ENCODE results near the gene KIAA1549. TPM values are rescaled to one million over a fixed set of nuclear protein-coding genes. Genes with fewer than 3 reads are reported as not detected.

The KIAA1549 gene
- total and polyA plus RNA-seq, 10 of the 15 experiments (the other 5 are each of a cell fraction or from before 2014, with no cell fraction given): 0.02 to 0.82 (median 0.22) TPM

- H3K9me3 ChIP-seq (replicated peaks; ENCODE audit: control insufficient read depth, insufficient read depth, low read length): no peaks in the 10 kb centered on the region
- ChIA-PET RAD21 (ENCODE audit: unreplicated experiment) (no interaction called here), POLR2A (no interaction called here), SMC1A (ENCODE audit: uncharacterized antibody, unreplicated experiment) (no interaction called here), CTCF (no interaction called here)
- no peaks in the 10 kb centered on the region for H3K4me1 ChIP-seq (ENCODE audit: control insufficient read depth, insufficient read depth, low read length)
- WGBS (ENCODE audit: insufficient coverage, insufficient replicate concordance, low lambda C conversion rate, missing lambda C conversion rate): 44% methylated on average over 10 of the region's 10 CpGs
- intact Hi-C loops (cut with micrococcal nuclease; ENCODE audit: unreplicated experiment) (no loop called here), in situ Hi-C loops (cut with MboI) (no loop called here)
- no peak overlapping the region for H2AFZ ChIP-seq (ENCODE audit: control insufficient read depth, low read depth, low read length)
- no TSS peak for BruUV-seq (replicated peaks)
- no peak for TF ChIP-seq ZNF274 (IDR thresholded peaks at IDR 0.05; ENCODE audit: insufficient read depth, insufficient read length)
- TF ChIP-seq SMAD5 (IDR thresholded peaks at IDR 0.05; ENCODE audit: low read depth): no peak
- no peak for TF ChIP-seq ZNF622 (IDR thresholded peaks at IDR 0.05)
- no peak for TF ChIP-seq KDM1A (IDR thresholded peaks at IDR 0.05; ENCODE audit: borderline replicate concordance)
- TF ChIP-seq CHD1 (IDR thresholded peaks at IDR 0.05; ENCODE audit: low read depth, low read length): no peak
- TF ChIP-seq TBL1XR1 (IDR thresholded peaks at IDR 0.05; ENCODE audit: low read depth, low read length): no peak
- H4K20me1 ChIP-seq (ENCODE audit: control insufficient read depth, insufficient read depth): no peaks in the 10 kb centered on the region
- no peak overlapping the region for H3K4me2 ChIP-seq (ENCODE audit: control insufficient read depth, insufficient read depth)
- ATAC-seq: no peak
- H3K27ac ChIP-seq (ENCODE audit: control insufficient read depth, insufficient read depth): no peak overlapping the region
- H3K9ac ChIP-seq (ENCODE audit: control insufficient read depth, insufficient read depth, low read length): no peak overlapping the region
- no peaks in the 10 kb centered on the region for H3K79me2 ChIP-seq (ENCODE audit: control insufficient read depth, insufficient read depth, low read length)
- H3K36me3 ChIP-seq (ENCODE audit: control insufficient read depth in 2 of 2, insufficient read depth in 2 of 2, low read length in 1 of 2): no peaks in the 10 kb centered on the region
- H3K27me3 ChIP-seq (replicated peaks in 1 of 2; ENCODE audit: control insufficient read depth in 2 of 2, insufficient read depth in 2 of 2, low read length in 1 of 2): no peaks in the 10 kb centered on the region; a peak in 1 of 4 replicates
- no peak overlapping the region for H3K4me3 ChIP-seq
- no peak for FAIRE-seq
- DNase-seq (ENCODE audit: low read depth, low spot score): no peak
These were observed 18.5 kb downstream of the KIAA1549 start for GRCh38 chr7:138962561-138963270.

GRCh38 chr7:138961159-138961558 is 20.0 kb downstream of the KIAA1549 start:
- H4K20me1 ChIP-seq (ENCODE audit: control insufficient read depth, insufficient read depth): no peaks in the 10 kb centered on the region
- ChIA-PET POLR2A (no interaction called here), RAD21 (ENCODE audit: unreplicated experiment) (no interaction called here), CTCF (no interaction called here), SMC1A (ENCODE audit: uncharacterized antibody, unreplicated experiment) (no interaction called here)
- no peaks in the 10 kb centered on the region for H3K4me1 ChIP-seq (ENCODE audit: control insufficient read depth, insufficient read depth, low read length)
- H3K27ac ChIP-seq (ENCODE audit: control insufficient read depth, insufficient read depth): no peak overlapping the region
- FAIRE-seq (no peak), DNase-seq (ENCODE audit: low read depth, low spot score) (no peak), ATAC-seq (no peak)
- intact Hi-C loops (cut with micrococcal nuclease; ENCODE audit: unreplicated experiment) (no loop called here), in situ Hi-C loops (cut with MboI) (no loop called here)
- no peak overlapping the region for H3K9ac ChIP-seq (ENCODE audit: control insufficient read depth, insufficient read depth, low read length)
- H2AFZ ChIP-seq (ENCODE audit: control insufficient read depth, low read depth, low read length): no peak overlapping the region
- peaks cover 1% of the 10 kb centered on the region; the same call in 1 of the 3 replicates for H3K9me3 ChIP-seq (replicated peaks; ENCODE audit: control insufficient read depth, insufficient read depth, low read length)
- WGBS (ENCODE audit: insufficient coverage, insufficient replicate concordance, low lambda C conversion rate, missing lambda C conversion rate): 64% methylated on average over 8 of the region's 8 CpGs
- no peaks in the 10 kb centered on the region for H3K79me2 ChIP-seq (ENCODE audit: control insufficient read depth, insufficient read depth, low read length)
- H3K27me3 ChIP-seq (replicated peaks in 1 of 2; ENCODE audit: control insufficient read depth in 2 of 2, insufficient read depth in 2 of 2, low read length in 1 of 2): no peaks in the 10 kb centered on the region; a peak in 1 of 4 replicates
- BruUV-seq (replicated peaks): no TSS peak
- H3K4me3 ChIP-seq: no peak overlapping the region
- no peak overlapping the region for H3K4me2 ChIP-seq (ENCODE audit: control insufficient read depth, insufficient read depth)
- no peaks in the 10 kb centered on the region for H3K36me3 ChIP-seq (ENCODE audit: control insufficient read depth in 2 of 2, insufficient read depth in 2 of 2, low read length in 1 of 2)
- TF ChIP-seq SIN3A (IDR thresholded peaks at IDR 0.05; ENCODE audit: low read depth, low read length) (no peak), ZBED1 (IDR thresholded peaks at IDR 0.05; ENCODE audit: borderline replicate concordance) (no peak), RFX5 (IDR thresholded peaks at IDR 0.05; ENCODE audit: low read depth, low read length) (no peak), HSF1 (IDR thresholded peaks at IDR 0.05; ENCODE audit: low read depth, low read length) (no peak), IRF4 (IDR thresholded peaks at IDR 0.05; ENCODE audit: low read depth, low read length) (no peak), TCF12 (IDR thresholded peaks at IDR 0.05; ENCODE audit: low read depth, low read length) (no peak), ATF2 (IDR thresholded peaks at IDR 0.05; ENCODE audit: low read length) (no peak), NKRF (conservative IDR thresholded peaks at IDR 0.05) (no peak), PML (IDR thresholded peaks at IDR 0.05; ENCODE audit: low read length) (no peak), ZNF207 (IDR thresholded peaks at IDR 0.05; ENCODE audit: borderline replicate concordance) (no peak)
